Endothelial cell of umbilical vein (primary cell): Measurements from ENCODE around the gene SPEF1. TPM values are rescaled to one million over a fixed set of nuclear protein-coding genes. Genes with fewer than 3 reads are reported as not detected.

Experiments
- BruUV-seq: library from RNA; stranded (reverse); fragments of 400-500 nt; replicated peaks from 2 replicates; lab custom pipeline; 2021; lab: Mats Ljungman, UMichigan
- CTCF ChIA-PET: fragments of 300-600, 350-600 bp; sonication (Branson Sonifier 250); formaldehyde crosslinking; loops from one replicate; lab custom pipeline; 2021; ENCODE audit warnings: antibody characterized with exemption, inconsistent platforms; lab: Charles Lee
- POLR2A ChIA-PET: fragments of 300-600, 350-600 bp; sonication (Branson Sonifier 250); formaldehyde crosslinking; loops from one replicate; lab custom pipeline; 2021; ENCODE audit warnings: antibody characterized with exemption, inconsistent platforms; lab: Charles Lee
- DNase-seq: peaks from one replicate; pipeline ENCODE4 v3.0.0-alpha.2; 2011; ENCODE audit warnings: low read depth, low spot score
- FAIRE-seq: peaks from 2 replicates; lab custom pipeline; 2011; peaks lifted over from hg19 to GRCh38; lab: Jason Lieb, UNC
- H2AFZ ChIP-seq: 2 replicates; pipeline ENCODE4 v1.6.0; 2012; ENCODE audit warnings: low read depth, low read length, control low read depth, inconsistent platforms
- H3K27ac ChIP-seq: 2 replicates; pipeline ENCODE4 v1.5.1; 2011; ENCODE audit warnings: low read depth, mild to moderate bottlenecking, control low read depth, low read length, moderate library complexity; ENCODE audit not compliant: insufficient read depth
- H3K27me3 ChIP-seq, 2 experiments: 2 replicates each; pipeline versions ENCODE4 v1.6.0 to v1.6.1; 2011; ENCODE audit warnings: low read length in 2 of 2, mixed read lengths in 1 of 2; ENCODE audit not compliant: control insufficient read depth in 2 of 2, insufficient read depth in 2 of 2
- H3K36me3 ChIP-seq, 2 experiments: 2 replicates in 1 of 2; 3 replicates in 1 of 2; pipeline ENCODE4 v1.5.1; 2011; ENCODE audit warnings: low read length in 2 of 2, mild to moderate bottlenecking in 1 of 2, moderate library complexity in 1 of 2; ENCODE audit not compliant: control insufficient read depth in 2 of 2, insufficient read depth in 2 of 2; ENCODE audit errors: extremely low read depth in 1 of 2
- H3K4me1 ChIP-seq: 3 replicates; pipeline ENCODE4 v1.5.1; 2011; ENCODE audit warnings: mild to moderate bottlenecking, low read length; ENCODE audit not compliant: control insufficient read depth, insufficient read depth; ENCODE audit errors: extremely low read depth
- H3K4me2 ChIP-seq: 2 replicates; pipeline ENCODE4 v1.6.1; 2011; ENCODE audit warnings: low read length, control low read depth, mixed read lengths; ENCODE audit not compliant: insufficient read depth
- H3K4me3 ChIP-seq, 3 experiments: fragments of 200-600 bp in 1 of 3; sonication (generic), shearing (Covaris generic) in 1 of 3; replicated peaks in 1 of 3; 2 replicates each; pipeline ENCODE4 v1.5.1; 2011 to 2016; ENCODE audit warnings: control low read depth in 3 of 3, low read length in 3 of 3, mild to moderate bottlenecking in 2 of 3, inconsistent platforms in 1 of 3, low read depth in 1 of 3, moderate library complexity in 1 of 3; ENCODE audit not compliant: insufficient read depth in 1 of 3
- H3K79me2 ChIP-seq: 2 replicates; pipeline ENCODE4 v1.6.0; 2012; ENCODE audit warnings: low read length, inconsistent platforms; ENCODE audit not compliant: control insufficient read depth, insufficient read depth
- H3K9ac ChIP-seq: replicated peaks from 2 replicates; pipeline ENCODE3; 2011; ENCODE audit warnings: low read length, control low read depth; ENCODE audit not compliant: insufficient read depth; ENCODE audit errors: extremely low read depth
- H3K9me1 ChIP-seq: replicated peaks from 3 replicates; pipeline ENCODE4 v1.6.0; 2011; ENCODE audit warnings: mild to moderate bottlenecking, low read length; ENCODE audit not compliant: control insufficient read depth, insufficient read depth; ENCODE audit errors: extremely low read depth
- H3K9me3 ChIP-seq: replicated peaks from 2 replicates; pipeline ENCODE4 v1.5.1; 2012; ENCODE audit warnings: low read length, inconsistent platforms; ENCODE audit not compliant: control insufficient read depth, insufficient read depth
- H4K20me1 ChIP-seq: replicated peaks from 2 replicates; pipeline ENCODE3; 2011; ENCODE audit warnings: mild to moderate bottlenecking, low read length; ENCODE audit not compliant: control insufficient read depth, insufficient read depth; ENCODE audit errors: extremely low read depth
- CTCF ChIP-seq, 2 donors: IDR thresholded peaks; 1 replicate in 1 of 2; 2 replicates in 1 of 2; pipeline ENCODE4 v1.5.1; 2011; ENCODE audit warnings: low read length in 2 of 2, mild to moderate bottlenecking in 2 of 2, moderate library complexity in 2 of 2, control low read depth in 1 of 2, inconsistent platforms in 1 of 2, low read depth in 1 of 2; ENCODE audit not compliant: insufficient read depth in 1 of 2; ENCODE audit errors: extremely low read depth in 1 of 2
- GATA2 ChIP-seq: IDR thresholded peaks from 2 replicates; pipeline ENCODE4 v1.7.0; 2011; ENCODE audit warnings: low read depth, mild to moderate bottlenecking, moderate library complexity, mixed read lengths, low read length; ENCODE audit not compliant: insufficient read length, insufficient read depth
- POLR2A ChIP-seq: IDR thresholded peaks from 2 replicates; pipeline ENCODE4 v1.6.1; 2012; ENCODE audit warnings: low read depth, mild to moderate bottlenecking, control low read depth, low read length
- POLR2AphosphoS5 ChIP-seq: IDR thresholded peaks from 2 replicates; pipeline ENCODE4 v1.6.1; 2012; ENCODE audit warnings: low read depth, mild to moderate bottlenecking, control low read depth, low read length, moderate library complexity; ENCODE audit not compliant: insufficient read depth
- dilution Hi-C: fragments of 300-500 bp; cut with MboI; formaldehyde crosslinking; loops from one replicate; pipeline ENCODE4 v1.15.0; 2019; ENCODE audit warnings: low sequenced_read_pairs; ENCODE audit not compliant: extremely low pct_ligation_motif_present
- intact Hi-C: fragments of 100-400 bp; cut with micrococcal nuclease; formaldehyde crosslinking; loops from one replicate; pipeline ENCODE4 v1.10.0; 2022
- polyA plus RNA-seq, 4 experiments: library from polyadenylated mRNA; depleted of rRNA in 3 of 4; stranded (reverse) in 3 of 4; unstranded in 1 of 4; fragments of >200 nt; gene quantifications; 2 replicates each; pipeline versions ENCODE4 v1.2.1 to v1.2.3, GENCODE V29; 2011 to 2012; ENCODE audit warnings: missing spikeins in 1 of 4
- total RNA-seq: library from RNA; stranded (reverse); gene quantifications from 2 replicates; pipeline ENCODE4 v1.2.3, GENCODE V29; 2021

The SPEF1 gene
- total and polyA plus RNA-seq, 2 donors (not counting 3 experiments of a cell fraction or from before 2014, with no cell fraction given) = 0.07 to 0.44 TPM

DNA sequence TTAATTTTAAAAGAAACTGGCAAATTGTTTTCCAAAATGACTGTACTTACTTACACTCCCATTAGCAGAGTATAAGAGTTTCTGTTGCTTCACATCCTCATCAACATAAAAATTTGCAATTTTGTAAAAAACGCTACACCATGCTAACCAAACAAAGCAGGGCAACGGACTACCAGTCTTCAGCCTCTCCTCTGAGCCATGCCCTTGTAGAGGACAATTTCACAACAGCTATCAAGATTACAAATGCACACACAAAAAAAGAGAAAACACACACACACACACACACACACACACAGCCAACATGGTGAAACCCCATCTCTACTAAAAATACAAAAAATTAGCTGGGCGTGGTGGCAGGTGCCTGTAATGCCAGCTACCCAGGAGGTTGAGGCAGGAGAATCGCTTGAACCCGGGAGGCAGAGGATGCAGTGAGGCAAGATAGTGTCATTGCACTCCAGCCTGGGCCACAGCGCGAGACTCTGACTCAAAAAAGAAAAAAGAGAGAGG lies 9.6 kb downstream of the SPEF1 start:
- Histone ChIP-seq H3K4me2 (no peak overlapping the region), H3K9me3 (no peaks in the 10 kb centered on the region), H4K20me1 (no peaks in the 10 kb centered on the region), H2AFZ (no peak overlapping the region), H3K4me1 (peaks cover 16% of the 10 kb centered on the region), H3K36me3 (no peaks in the 10 kb centered on the region), H3K4me3 (no peak overlapping the region), H3K9me1 (no peaks in the 10 kb centered on the region), H3K27ac (no peak overlapping the region), H3K9ac (no peak overlapping the region), H3K27me3 (no peaks in the 10 kb centered on the region), H3K79me2 (peaks cover 6% of the 10 kb centered on the region)
- intact Hi-C loops (no loop called here), dilution Hi-C loops (no loop called here)
- POLR2A ChIA-PET = no interaction called here
- no peak for DNase-seq
- no TSS peak for BruUV-seq
- no peak for FAIRE-seq
- CTCF ChIA-PET = interaction anchor here (1.6 kb wide), 1 partner anchor 19 kb away, joined by 5 read pairs; no protein-coding TSS in a partner anchor
- TF ChIP-seq GATA2 = no peak

GRCh38 chr20:3768342-3769130 lies 12.7 kb downstream of the SPEF1 start:
- H3K4me1 ChIP-seq = peaks cover 25% of the 10 kb centered on the region
- no peaks in the 10 kb centered on the region for H3K9me1 ChIP-seq
- peak overlapping the region; percentile 90 for H2AFZ ChIP-seq
- no peaks in the 10 kb centered on the region for H4K20me1 ChIP-seq
- peak overlapping the region; percentile 55 for H3K27ac ChIP-seq
- peak; percentile 75 for DNase-seq
- no peaks in the 10 kb centered on the region for H3K36me3 ChIP-seq
- H3K9ac ChIP-seq = peak overlapping the region; percentile 73
- CTCF ChIA-PET = interaction anchor here (0.5 to 6.5 kb wide), 34 partner anchors 8 to 391 kb away, joined by 3 to 76 read pairs (median 5); partner anchors contain the start of genes AP5S1, CENPB and SPEF1
- peak; percentile 81 for FAIRE-seq
- H3K27me3 ChIP-seq = no peaks in the 10 kb centered on the region
- POLR2A ChIA-PET = interaction anchor here (0.8 kb wide), 1 partner anchor 11 kb away, joined by 3 read pairs; no protein-coding TSS in a partner anchor
- intact Hi-C loops (loop anchor here (1.0 to 5.0 kb wide), 6 partner anchors 9 to 361 kb away; partner anchors contain the start of genes DNAAF9 and SPEF1), dilution Hi-C loops (no loop called here)
- no peaks in the 10 kb centered on the region for H3K9me3 ChIP-seq
- H3K79me2 ChIP-seq = peaks cover 13% of the 10 kb centered on the region
- no peak for TF ChIP-seq POLR2A
- TF ChIP-seq POLR2AphosphoS5 = peak; percentile 54
- peak; percentile 49 to 79 for TF ChIP-seq CTCF (IDR thresholded peaks at IDR 0.05; ENCODE audit: extremely low read depth in 1 of 2, insufficient read depth in 1 of 2, low read depth in 1 of 2, low read length in 2 of 2)
- peak overlapping the region; percentile 26 for H3K4me2 ChIP-seq
- BruUV-seq = no TSS peak
- H3K4me3 ChIP-seq = peak overlapping the region; percentile 14 to 61 (median 48)
